ENCODE results near the gene UNC13C.

The UNC13C gene

GRCh38 chr15:54298396-54298795, 320.2 kb downstream of the UNC13C start:
- H3K9me3 ChIP-seq (replicated peaks in 1 of 11), result no peaks in the 10 kb centered on the region
- no peak overlapping the region for H3K4me3 ChIP-seq
- H4K20me1 ChIP-seq, result no peaks in the 10 kb centered on the region
- H3K27ac ChIP-seq, result no peak overlapping the region
- H3K9ac ChIP-seq, result no peak overlapping the region
- no peak for TF ChIP-seq Cebpa-rat (IDR thresholded peaks at IDR 0.05)
- no peaks in the 10 kb centered on the region for H3K36me3 ChIP-seq
- no peaks in the 10 kb centered on the region for H3K27me3 ChIP-seq
- no peak overlapping the region for H3K4me2 ChIP-seq
- H3K4me1 ChIP-seq, result no peaks in the 10 kb centered on the region

DNA sequence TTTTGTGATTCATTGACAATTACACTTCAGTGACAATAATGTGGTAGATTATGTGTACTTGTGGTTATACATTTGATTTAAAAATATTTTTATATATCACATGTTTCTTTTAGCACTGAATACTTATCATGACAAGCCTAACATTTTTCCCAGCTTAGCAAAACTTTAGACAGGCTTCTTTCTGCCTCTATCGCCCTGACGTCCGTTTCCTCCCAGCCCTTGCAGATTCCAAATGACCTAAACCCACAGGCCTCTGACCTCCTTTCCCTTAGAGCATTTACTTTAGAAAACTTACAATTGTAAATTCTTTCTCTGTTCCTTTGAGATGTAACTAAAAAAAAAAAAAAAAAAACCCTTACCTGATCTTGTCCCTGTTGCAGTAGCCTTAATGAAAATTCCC, 326.1 kb downstream of the UNC13C start:
- no peak for TF ChIP-seq Cebpa-rat (IDR thresholded peaks at IDR 0.05)
- no peaks in the 10 kb centered on the region for H3K36me3 ChIP-seq
- no peaks in the 10 kb centered on the region for H3K4me1 ChIP-seq
- no peaks in the 10 kb centered on the region for H4K20me1 ChIP-seq
- H3K9me3 ChIP-seq (replicated peaks in 1 of 11), result no peaks in the 10 kb centered on the region
- H3K9ac ChIP-seq, result no peak overlapping the region
- H3K27ac ChIP-seq, result no peak overlapping the region
- H3K4me2 ChIP-seq, result no peak overlapping the region
- H3K27me3 ChIP-seq, result no peaks in the 10 kb centered on the region
- no peak overlapping the region for H3K4me3 ChIP-seq

DNA sequence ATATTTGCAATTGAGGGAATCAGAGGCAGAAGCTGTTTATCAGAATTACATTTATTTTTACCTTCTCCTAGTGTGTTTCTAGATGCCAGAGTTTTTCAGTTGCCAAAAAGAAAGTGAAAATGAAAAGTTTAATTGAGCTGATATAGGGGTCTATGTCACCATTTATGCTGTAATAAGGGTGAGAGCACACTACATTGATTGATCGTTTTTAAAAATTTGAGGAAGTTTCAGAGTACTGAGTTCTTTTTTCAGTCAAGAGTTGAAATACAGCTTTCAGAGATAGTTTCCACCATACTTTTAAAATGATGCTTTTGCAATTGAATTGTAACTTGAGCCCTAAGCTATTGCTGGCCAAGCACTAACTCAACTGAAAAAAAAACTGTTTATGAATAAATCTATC, 326.9 kb downstream of the UNC13C start:
- Histone ChIP-seq H3K36me3 (no peaks in the 10 kb centered on the region), H3K4me2 (no peak overlapping the region), H3K4me3 (no peak overlapping the region), H3K27ac (no peak overlapping the region), H3K9me3 (replicated peaks in 1 of 11) (no peaks in the 10 kb centered on the region), H3K4me1 (no peaks in the 10 kb centered on the region), H3K9ac (no peak overlapping the region), H4K20me1 (no peaks in the 10 kb centered on the region), H3K27me3 (no peaks in the 10 kb centered on the region)
- TF ChIP-seq Cebpa-rat (IDR thresholded peaks at IDR 0.05), result no peak

DNA sequence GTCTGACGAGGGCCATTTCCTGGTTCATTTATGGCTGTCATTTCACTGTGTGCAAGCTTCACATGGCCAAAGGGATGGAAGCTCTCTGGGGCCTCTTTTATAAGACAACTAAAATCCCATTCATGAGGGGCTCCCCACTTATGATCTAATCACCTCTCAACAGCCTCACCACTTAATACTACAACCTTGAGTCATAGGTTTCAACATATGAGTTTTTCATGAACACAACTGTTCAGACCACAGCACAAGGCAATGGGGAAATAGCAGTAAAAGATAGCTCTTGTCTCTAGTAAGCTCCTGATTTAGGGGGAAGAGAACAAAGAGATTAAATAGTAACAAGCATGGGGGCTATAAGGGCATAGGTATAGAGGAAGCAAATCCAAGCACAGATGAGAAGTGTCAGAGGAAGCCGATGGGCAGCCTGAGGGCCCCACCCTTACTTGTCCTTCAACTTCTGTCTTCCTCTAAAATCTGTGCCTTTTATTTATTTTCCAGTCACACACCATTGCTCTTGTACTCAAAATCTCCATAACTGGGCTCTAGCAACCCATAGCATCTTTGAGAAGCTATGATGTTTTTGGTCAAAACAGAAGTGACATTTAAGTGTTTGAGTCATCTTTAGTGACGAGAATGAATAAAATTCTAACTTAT, 329.1 kb downstream of the UNC13C start:
- H3K9ac ChIP-seq, result no peak overlapping the region
- no peak overlapping the region for H3K4me2 ChIP-seq
- TF ChIP-seq Cebpa-rat (IDR thresholded peaks at IDR 0.05), result no peak
- H3K36me3 ChIP-seq, result no peaks in the 10 kb centered on the region
- H3K4me1 ChIP-seq, result no peaks in the 10 kb centered on the region
- H3K4me3 ChIP-seq, result no peak overlapping the region
- no peak overlapping the region for H3K27ac ChIP-seq
- no peaks in the 10 kb centered on the region for H3K9me3 ChIP-seq (replicated peaks in 1 of 11)
- no peaks in the 10 kb centered on the region for H3K27me3 ChIP-seq
- H4K20me1 ChIP-seq, result no peaks in the 10 kb centered on the region

- Histone ChIP-seq H3K36me3 (no peaks in the 10 kb centered on the region), H3K4me1 (no peaks in the 10 kb centered on the region), H3K4me3 (no peak overlapping the region), H3K27me3 (no peaks in the 10 kb centered on the region), H3K27ac (no peak overlapping the region), H3K9ac (no peak overlapping the region), H4K20me1 (no peaks in the 10 kb centered on the region), H3K4me2 (no peak overlapping the region), H3K9me3 (replicated peaks in 1 of 11) (no peaks in the 10 kb centered on the region)
- no peak for TF ChIP-seq Cebpa-rat (IDR thresholded peaks at IDR 0.05)
Measured at GRCh38 chr15:54307926-54308325, 329.7 kb downstream of the UNC13C start.

GRCh38 chr15:54312528-54312927, 334.3 kb downstream of the UNC13C start:
- H3K27me3 ChIP-seq, result no peaks in the 10 kb centered on the region
- TF ChIP-seq Cebpa-rat (IDR thresholded peaks at IDR 0.05), result no peak
- H3K27ac ChIP-seq, result no peak overlapping the region
- H3K9ac ChIP-seq, result no peak overlapping the region
- no peaks in the 10 kb centered on the region for H3K9me3 ChIP-seq (replicated peaks in 1 of 11)
- no peak overlapping the region for H3K4me3 ChIP-seq
- H3K4me1 ChIP-seq, result no peaks in the 10 kb centered on the region
- H4K20me1 ChIP-seq, result no peaks in the 10 kb centered on the region
- H3K4me2 ChIP-seq, result no peak overlapping the region
- no peaks in the 10 kb centered on the region for H3K36me3 ChIP-seq

- Histone ChIP-seq H3K27me3 (no peaks in the 10 kb centered on the region), H3K27ac (no peak overlapping the region), H3K4me3 (no peak overlapping the region), H3K9ac (no peak overlapping the region), H3K9me3 (replicated peaks in 1 of 11) (no peaks in the 10 kb centered on the region), H3K4me1 (no peaks in the 10 kb centered on the region), H4K20me1 (no peaks in the 10 kb centered on the region), H3K4me2 (no peak overlapping the region), H3K36me3 (no peaks in the 10 kb centered on the region)
- no peak for TF ChIP-seq Cebpa-rat (IDR thresholded peaks at IDR 0.05)
Measured at GRCh38 chr15:54321426-54321825, 343.2 kb downstream of the UNC13C start.

- Histone ChIP-seq H3K4me3 (no peak overlapping the region), H3K36me3 (no peaks in the 10 kb centered on the region), H3K9ac (no peak overlapping the region), H3K27me3 (no peaks in the 10 kb centered on the region), H4K20me1 (no peaks in the 10 kb centered on the region), H3K4me1 (no peaks in the 10 kb centered on the region), H3K27ac (no peak overlapping the region), H3K9me3 (replicated peaks in 1 of 11) (no peaks in the 10 kb centered on the region), H3K4me2 (no peak overlapping the region)
- TF ChIP-seq Cebpa-rat (IDR thresholded peaks at IDR 0.05), result no peak
Measured at GRCh38 chr15:54322341-54322740, 344.1 kb downstream of the UNC13C start.

GRCh38 chr15:54345301-54345700, 367.1 kb downstream of the UNC13C start:
- no peak overlapping the region for H3K9ac ChIP-seq
- no peaks in the 10 kb centered on the region for H3K4me1 ChIP-seq
- H3K9me3 ChIP-seq (replicated peaks in 1 of 11), result no peaks in the 10 kb centered on the region
- no peak overlapping the region for H3K4me2 ChIP-seq
- no peaks in the 10 kb centered on the region for H4K20me1 ChIP-seq
- H3K27me3 ChIP-seq, result no peaks in the 10 kb centered on the region
- no peak for TF ChIP-seq Cebpa-rat (IDR thresholded peaks at IDR 0.05)
- no peak overlapping the region for H3K27ac ChIP-seq
- no peak overlapping the region for H3K4me3 ChIP-seq
- no peaks in the 10 kb centered on the region for H3K36me3 ChIP-seq

DNA sequence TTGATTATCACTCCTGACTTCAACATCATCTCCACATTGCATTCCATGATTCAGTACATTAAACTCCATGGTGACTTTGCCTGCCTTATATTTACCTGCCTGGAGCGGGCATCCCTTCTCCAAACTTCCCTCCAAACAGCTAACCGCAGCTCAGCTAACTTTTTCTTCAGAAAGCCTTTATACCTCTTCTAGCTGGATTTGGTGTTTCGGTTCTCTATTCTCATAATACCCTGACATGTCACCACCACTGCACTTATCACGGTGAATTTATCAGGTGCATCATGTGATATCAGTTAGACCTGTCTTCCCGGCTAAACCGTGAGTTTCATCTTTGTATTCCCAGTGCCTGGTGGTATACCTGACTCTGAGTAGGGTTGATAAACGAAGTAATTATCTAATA, 367.6 kb downstream of the UNC13C start:
- Histone ChIP-seq H3K4me3 (no peak overlapping the region), H3K9ac (no peak overlapping the region), H3K36me3 (no peaks in the 10 kb centered on the region), H4K20me1 (no peaks in the 10 kb centered on the region), H3K27me3 (no peaks in the 10 kb centered on the region), H3K27ac (no peak overlapping the region), H3K4me1 (no peaks in the 10 kb centered on the region), H3K9me3 (replicated peaks in 1 of 11) (no peaks in the 10 kb centered on the region), H3K4me2 (no peak overlapping the region)
- TF ChIP-seq Cebpa-rat (IDR thresholded peaks at IDR 0.05), result no peak
